HG03175 (cell line): Measurements from ENCODE around the gene GLUD1.
"Not testable (repeated sequence)": the region's sequence is repeated elsewhere in the genome, so short reads cannot be mapped to it uniquely, and the experiment has no call there.

ENCODE experiments used
- ATAC-seq: cut with Tn5 transposase; IDR thresholded peaks from one replicate; pipeline ENCODE4 v1.9.1; 2021; ENCODE audit warnings: mild to moderate bottlenecking, moderate library complexity; ENCODE audit not compliant: unreplicated experiment

Gene GLUD1

DNA sequence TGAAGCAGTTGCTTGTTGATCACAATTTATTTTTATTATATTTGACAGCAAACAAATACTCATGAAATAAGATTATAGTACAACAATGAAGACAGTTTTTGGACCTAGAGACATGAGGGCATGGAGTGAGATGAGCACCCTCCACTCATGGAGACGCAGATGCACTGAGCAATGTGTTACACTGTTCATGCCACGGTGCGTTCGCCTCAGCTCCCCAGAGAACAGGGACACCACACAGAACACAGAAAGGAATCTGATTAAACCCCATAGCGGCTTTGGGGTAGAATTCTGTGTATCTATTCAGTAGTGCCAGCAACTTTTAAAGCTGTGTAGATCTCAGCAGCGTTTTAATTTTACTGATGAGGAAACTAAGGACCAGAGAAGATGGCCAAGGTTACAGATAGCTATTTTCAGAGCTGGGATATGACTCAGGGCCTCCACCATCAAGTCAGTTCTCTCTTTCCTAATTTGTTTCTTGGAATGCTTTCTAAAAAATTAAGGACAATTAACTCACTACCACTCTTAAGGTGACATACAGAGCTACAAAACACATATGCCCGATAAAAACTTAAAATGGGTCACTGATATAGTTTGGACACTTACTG lies 41.0 kb downstream of the GLUD1 start:
- no peak for ATAC-seq

- no peak for ATAC-seq
These were observed 41.5 kb downstream of the GLUD1 start for GRCh38 chr10:87053111-87053510.

DNA sequence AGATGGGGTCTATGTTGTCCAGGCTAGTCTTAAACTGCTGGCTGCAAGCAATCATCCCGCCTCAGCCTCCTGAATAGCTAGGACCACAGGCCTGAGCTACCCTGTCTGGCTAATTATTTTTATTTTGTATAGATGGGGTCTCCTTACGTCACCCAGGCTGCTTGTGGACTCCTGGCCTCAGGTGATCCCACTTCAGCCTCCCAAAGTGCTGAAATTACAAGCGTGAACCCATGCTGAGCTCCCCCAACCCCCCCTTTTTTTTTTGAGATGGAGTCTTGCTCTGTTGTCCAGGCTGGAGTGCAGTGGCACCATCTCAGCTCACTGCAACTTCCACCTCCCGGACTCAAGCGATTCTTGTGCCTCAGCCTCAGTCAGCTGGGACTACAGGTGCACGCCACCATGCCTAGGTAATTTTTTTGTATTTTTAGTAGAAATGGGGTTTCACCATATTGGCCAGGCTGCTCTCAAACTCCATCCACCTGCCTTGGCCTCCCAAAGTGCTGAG lies 49.2 kb downstream of the GLUD1 start:
- no peak for ATAC-seq

DNA sequence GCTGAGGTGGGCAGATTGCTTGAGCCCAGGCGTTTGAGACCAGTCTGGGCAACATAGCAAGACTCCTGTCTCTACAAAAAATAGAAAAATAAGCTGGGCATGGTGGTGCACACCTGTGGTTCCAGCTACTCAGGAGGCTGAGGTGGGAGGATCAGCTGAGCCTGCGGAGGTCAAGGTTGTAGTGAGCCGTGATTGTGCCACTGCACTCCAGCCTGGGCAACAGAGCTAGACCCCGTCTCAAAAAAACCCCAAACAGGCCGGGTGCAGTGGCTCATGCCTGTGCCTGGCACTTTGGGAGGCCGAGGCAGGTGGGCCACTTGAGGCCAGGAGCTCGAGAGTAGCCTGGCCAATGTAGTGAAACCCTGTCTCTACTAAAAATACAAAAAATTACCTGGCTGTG lies 51.1 kb downstream of the GLUD1 start:
- not testable (repeated sequence) for ATAC-seq

- no peak for ATAC-seq
These were observed 55.9 kb downstream of the GLUD1 start for GRCh38 chr10:87038786-87039185.

- ATAC-seq = no peak
These were observed 56.3 kb downstream of the GLUD1 start for GRCh38 chr10:87038286-87038717.

DNA sequence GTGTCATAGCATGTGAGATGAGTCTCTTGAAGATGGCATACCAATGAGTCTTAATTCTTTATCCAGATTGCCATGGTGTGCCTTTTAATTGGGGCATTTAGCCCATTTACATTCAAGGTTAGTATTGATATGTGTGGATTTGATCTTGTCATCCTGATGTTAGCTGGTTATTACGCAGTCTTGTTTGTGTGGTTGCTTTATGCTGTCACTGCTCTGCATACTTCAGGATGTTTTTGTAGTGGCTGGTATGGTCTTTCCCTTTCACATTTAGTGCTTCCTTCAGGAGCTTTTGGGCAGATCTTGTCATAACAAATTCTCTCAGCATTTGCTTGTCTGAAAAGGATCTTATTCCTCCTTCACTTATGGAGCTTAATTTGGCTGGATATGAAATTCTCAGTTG lies 58.0 kb downstream of the GLUD1 start:
- no peak for ATAC-seq

- no peak for ATAC-seq
These were observed 63.6 kb downstream of the GLUD1 start for GRCh38 chr10:87030912-87031635.

DNA sequence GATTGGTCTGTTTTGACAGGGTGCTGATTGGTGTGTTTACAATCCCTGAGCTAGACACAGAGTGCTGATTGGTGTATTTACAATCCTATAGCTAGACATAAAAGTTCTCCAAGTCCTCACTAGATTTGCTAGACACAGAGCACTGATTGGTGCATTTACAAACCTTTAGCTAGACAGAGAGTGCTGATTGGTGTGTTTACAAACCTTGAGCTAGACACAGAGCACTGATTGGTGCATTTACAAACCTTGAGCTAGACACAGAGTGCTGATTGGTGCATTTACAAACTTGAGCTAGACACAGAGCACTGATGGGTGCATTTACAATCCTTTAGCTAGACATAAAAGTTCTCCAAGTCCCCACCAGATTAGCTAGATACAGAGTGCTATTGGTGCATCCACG lies 64.2 kb downstream of the GLUD1 start:
- not testable (repeated sequence) for ATAC-seq

DNA sequence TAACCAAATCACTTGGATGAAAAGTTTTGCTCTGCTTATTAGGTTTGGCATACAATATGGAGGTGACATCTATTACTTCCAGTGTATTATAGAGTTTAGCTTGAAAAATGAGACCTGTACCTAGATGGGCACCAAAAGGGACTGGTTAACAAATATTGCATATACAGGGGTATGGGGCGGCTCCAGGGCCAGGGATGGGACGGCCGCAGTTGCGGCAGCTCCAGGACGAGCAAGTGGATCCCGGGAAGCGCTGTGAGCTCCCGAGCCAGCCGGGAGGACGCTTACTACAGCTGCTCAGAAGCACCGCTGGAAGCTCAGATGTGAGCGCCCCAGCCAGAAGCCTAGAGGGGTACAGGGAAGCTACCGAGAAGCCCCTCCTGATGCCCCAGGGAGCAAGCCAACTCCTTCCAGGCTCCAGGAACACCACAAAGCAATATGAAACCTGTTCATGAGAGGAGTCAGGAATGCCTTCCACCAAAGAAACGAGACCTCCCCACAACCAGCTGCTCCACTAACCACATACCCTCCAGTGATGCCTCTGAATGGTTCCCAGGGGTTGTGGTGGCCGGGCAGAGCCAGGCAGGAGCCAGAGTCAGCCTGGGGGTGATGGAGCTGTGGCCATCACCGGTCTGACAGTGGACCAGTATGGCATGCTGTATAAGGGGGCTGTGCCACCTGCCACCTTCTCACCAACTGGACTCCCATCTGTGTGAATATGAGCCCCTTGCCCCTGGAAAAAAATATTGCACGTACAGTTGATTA lies 67.7 kb downstream of the GLUD1 start:
- not testable (repeated sequence) for ATAC-seq

DNA sequence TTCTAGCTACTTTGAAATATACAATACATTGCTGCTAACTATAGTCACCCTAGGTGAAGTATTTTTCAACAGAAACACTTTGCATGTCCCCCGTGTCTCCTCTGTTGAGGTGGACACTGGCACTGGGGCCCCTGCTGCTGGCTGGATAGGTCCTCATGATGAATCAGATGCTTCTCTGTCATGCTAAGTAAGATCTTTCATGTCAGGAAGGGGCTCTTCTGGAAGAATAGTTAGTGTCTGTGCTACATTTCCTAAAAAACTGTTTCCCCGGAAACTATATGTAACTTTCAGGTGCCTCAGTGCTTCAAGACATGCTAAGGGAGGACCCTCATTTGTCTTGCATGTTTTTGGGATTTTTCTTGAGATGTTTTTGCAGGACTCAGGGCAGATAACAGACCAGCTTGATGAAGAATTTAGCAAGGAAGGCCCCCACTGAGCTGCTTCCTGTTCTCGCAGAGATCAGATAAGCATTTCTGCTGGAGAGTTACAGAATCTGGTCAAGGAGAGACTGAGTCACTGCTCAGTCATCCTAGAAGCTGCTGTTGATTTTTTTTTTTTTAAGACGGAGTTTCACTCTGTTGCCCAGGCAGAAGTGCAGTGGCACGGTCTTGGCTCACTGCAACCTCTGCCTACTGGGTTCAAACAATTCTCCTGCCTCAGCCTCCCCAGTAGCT lies 69.2 kb downstream of the GLUD1 start:
- ATAC-seq = not testable (repeated sequence)

- ATAC-seq = not testable (repeated sequence)
These were observed 74.6 kb downstream of the GLUD1 start, which contains the start of gene FAM25A for GRCh38 chr10:87020056-87020455. TSS of gene FAM25A (plus strand) at chr10:87020294. CDS start at chr10:87020325, 31 bp downstream.

DNA sequence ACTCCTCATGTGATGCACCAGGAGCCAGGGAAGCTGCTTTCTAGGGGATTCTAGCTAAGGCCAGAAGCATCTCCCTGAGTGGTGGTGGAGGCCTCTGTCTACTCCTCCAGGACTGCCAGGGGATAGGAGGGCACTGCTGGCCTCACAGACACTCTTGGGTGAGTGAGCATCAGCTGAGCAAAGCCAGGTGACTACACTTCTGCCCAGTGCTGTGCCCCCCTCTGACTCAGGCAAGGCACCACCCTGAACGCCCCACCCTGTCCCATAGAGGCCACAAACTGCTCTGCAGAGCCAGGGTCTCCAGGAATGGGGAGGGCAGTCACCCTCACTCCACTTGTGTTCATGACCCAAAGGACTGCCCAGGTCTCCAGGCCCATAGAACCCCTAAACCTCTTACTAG lies 75.1 kb downstream of the GLUD1 start:
- not testable (repeated sequence) for ATAC-seq

GRCh38 chr10:87019066-87019465 lies 75.6 kb downstream of the GLUD1 start:
- ATAC-seq = not testable (repeated sequence)

DNA sequence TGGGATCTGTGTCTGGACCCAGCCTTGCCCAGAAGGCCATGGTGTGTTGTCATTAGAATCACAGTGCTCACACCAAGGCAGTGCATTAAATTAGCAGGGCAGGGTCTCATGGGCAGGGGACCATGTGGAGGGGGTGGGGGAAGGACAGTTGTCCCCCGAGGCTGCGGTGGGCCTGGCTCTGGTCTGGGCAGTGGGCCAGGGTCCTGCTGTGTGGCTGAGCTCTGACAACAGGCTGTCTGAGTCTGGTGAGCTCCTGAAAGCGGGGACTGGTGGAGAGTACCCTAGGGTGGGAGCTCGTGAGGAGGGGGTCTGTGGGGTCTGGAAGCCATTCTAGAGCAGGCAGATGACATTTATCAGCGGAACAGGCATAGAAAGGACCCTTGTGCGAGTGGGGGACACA lies 76.5 kb downstream of the GLUD1 start:
- not testable (repeated sequence) for ATAC-seq

DNA sequence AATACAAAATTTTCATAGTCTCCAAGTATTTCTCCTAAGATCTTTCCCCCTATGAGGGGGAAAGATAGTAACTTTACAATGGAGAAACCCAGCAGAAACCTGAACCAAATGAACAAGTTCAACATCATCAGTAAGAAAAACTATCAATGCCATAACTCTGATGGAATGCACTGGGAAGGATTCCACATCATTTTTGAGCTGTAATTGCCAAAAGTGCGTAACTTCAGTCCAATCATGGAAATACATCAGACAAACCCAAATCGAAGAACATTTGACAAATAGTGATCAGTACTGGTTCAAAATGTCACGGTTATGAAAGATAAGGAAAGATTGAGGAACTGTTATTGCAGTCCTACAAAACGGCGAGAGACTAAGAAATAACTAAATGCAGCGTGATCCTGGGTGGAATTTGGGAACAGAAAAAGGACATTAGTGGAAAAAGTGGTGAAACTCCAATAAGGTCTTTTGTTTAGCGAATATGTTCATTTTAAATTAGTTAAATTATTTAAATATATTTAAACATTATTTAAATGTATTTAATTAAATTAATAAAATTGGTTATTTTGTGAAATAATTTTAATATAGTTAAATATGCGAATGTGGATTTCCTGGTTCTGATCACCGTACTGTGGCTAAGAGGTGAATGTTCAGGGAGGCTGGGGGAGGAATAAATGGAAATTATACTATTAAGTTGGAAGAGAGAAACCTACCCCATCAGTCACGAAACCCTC lies 79.5 kb downstream of the GLUD1 start:
- ATAC-seq = not testable (repeated sequence)

- not testable (repeated sequence) for ATAC-seq
These were observed 81.1 kb downstream of the GLUD1 start for GRCh38 chr10:87013528-87013927.

- ATAC-seq = not testable (repeated sequence)
These were observed 85.4 kb downstream of the GLUD1 start for GRCh38 chr10:87009134-87009696.

GRCh38 chr10:87008303-87008702 lies 86.3 kb downstream of the GLUD1 start:
- not testable (repeated sequence) for ATAC-seq

- ATAC-seq = not testable (repeated sequence)
These were observed 87.0 kb downstream of the GLUD1 start for GRCh38 chr10:87007674-87008073.
